ENCODE results near the gene GALNTL6. TPM values are rescaled to one million over a fixed set of nuclear protein-coding genes. Genes with fewer than 3 reads are reported as not detected.

The GALNTL6 gene
- total and polyA plus RNA-seq, 2 of the 4 experiments (the other 2 are of a cell fraction) = under 0.01 TPM; not detected in 1

GRCh38 chr4:172311682-172312081 lies 498.5 kb downstream of the GALNTL6 start:
- Histone ChIP-seq H3K27me3 (ENCODE audit: control insufficient read depth, insufficient read depth, low read length) (no peaks in the 10 kb centered on the region), H2BK15ac (ENCODE audit: low read depth, low read length) (no peak overlapping the region), H3K36me3 (ENCODE audit: control insufficient read depth, insufficient read depth, low read length) (no peaks in the 10 kb centered on the region), H3K56ac (ENCODE audit: extremely low read depth, insufficient read depth, low read length) (no peak overlapping the region), H3K27ac (ENCODE audit: insufficient read depth, low read length) (no peak overlapping the region), H3K23ac (ENCODE audit: low read depth, low read length) (no peak overlapping the region), H2BK5ac (ENCODE audit: low read depth, low read length, poor library complexity, severe bottlenecking) (no peak overlapping the region), H3K4ac (ENCODE audit: low read depth, low read length) (no peak overlapping the region), H3K9me1 (ENCODE audit: insufficient read depth, low read length) (no peaks in the 10 kb centered on the region), H3K9me3 (ENCODE audit: control insufficient read depth, insufficient read depth, low read length) (peaks cover 2% of the 10 kb centered on the region; the same call in 1 of the 2 replicates), H3K9ac (ENCODE audit: low read depth, low read length) (no peak overlapping the region), H3K4me3 (ENCODE audit: insufficient read depth, low read depth, low read length) (no peak overlapping the region), H3K14ac (replicated peaks; ENCODE audit: low read depth, low read length) (no peak overlapping the region), H4K5ac (ENCODE audit: low read depth, low read length) (no peak overlapping the region), H3K4me2 (ENCODE audit: low read depth, low read length) (no peak overlapping the region), H3K4me1 (ENCODE audit: control insufficient read depth, insufficient read depth, low read length) (no peaks in the 10 kb centered on the region), H3K79me1 (ENCODE audit: low read depth in 1 of 2, low read length in 2 of 2) (no peaks in the 10 kb centered on the region), H2AK9ac (replicated peaks; ENCODE audit: low read depth, low read length, poor library complexity) (no peak overlapping the region), H2BK20ac (ENCODE audit: low read depth, low read length) (no peak overlapping the region), H2BK120ac (ENCODE audit: low read depth, low read length) (no peak overlapping the region), H2AK5ac (ENCODE audit: low read depth, low read length) (no peak overlapping the region), H4K8ac (ENCODE audit: low read depth in 2 of 2, low read length in 2 of 2) (no peak overlapping the region), H4K91ac (ENCODE audit: insufficient read depth, low read depth, low read length) (no peak overlapping the region), H3K18ac (ENCODE audit: low read depth, low read length) (no peak overlapping the region), H4K20me1 (ENCODE audit: insufficient read depth, low read length) (no peaks in the 10 kb centered on the region), H2AFZ (replicated peaks; ENCODE audit: low read length, poor library complexity) (no peak overlapping the region)
- WGBS, 2 experiments (ENCODE audit: extremely low coverage in 2 of 2, insufficient read length in 1 of 2) = no CpG with 5 or more reads among the region's 3 CpGs
- no peak for DNase-seq
- ChIA-PET POLR2A (ENCODE audit: unreplicated experiment) (no interaction called here), CTCF (no interaction called here)
- no TSS peak for BruUV-seq (replicated peaks)
- TF ChIP-seq FOS (IDR thresholded peaks at IDR 0.05; ENCODE audit: low read depth, low read length) (no peak), NFE2L2 (IDR thresholded peaks at IDR 0.05; ENCODE audit: low read depth, low read length) (no peak), BHLHE40 (IDR thresholded peaks at IDR 0.05; ENCODE audit: low read depth, low read length) (no peak), ELK1 (IDR thresholded peaks at IDR 0.05; ENCODE audit: borderline replicate concordance, low read depth, low read length) (no peak), POLR2A (IDR thresholded peaks at IDR 0.05; ENCODE audit: low read depth, low read length) (no peak), RCOR1 (IDR thresholded peaks at IDR 0.05; ENCODE audit: insufficient replicate concordance, low read length) (no peak), RAD21 (IDR thresholded peaks at IDR 0.05; ENCODE audit: low read length) (no peak), CTCF (conservative IDR thresholded peaks at IDR 0.05; ENCODE audit: low read depth, low read length) (no peak), MAFK (IDR thresholded peaks at IDR 0.05; ENCODE audit: low read depth, low read length) (no peak), CHD1 (IDR thresholded peaks at IDR 0.05; ENCODE audit: low read depth, low read length) (no peak), MXI1 (IDR thresholded peaks at IDR 0.05; ENCODE audit: borderline replicate concordance, low read depth, low read length) (no peak), RFX5 (IDR thresholded peaks at IDR 0.05; ENCODE audit: low read depth, low read length) (no peak), CEBPB (IDR thresholded peaks at IDR 0.05; ENCODE audit: low read depth, low read length) (no peak), MAZ (IDR thresholded peaks at IDR 0.05; ENCODE audit: borderline replicate concordance, low read depth, low read length) (no peak)
- dilution Hi-C loops (cut with HindIII; ENCODE audit: low sequenced_read_pairs, unreplicated experiment) = no loop called here
- intact Hi-C loops (cut with micrococcal nuclease) = no loop called here
- no peak for ATAC-seq (ENCODE audit: low read depth)
- in situ Hi-C loops (cut with MboI; ENCODE audit: low sequenced_read_pairs) = no loop called here
